HepG2 (cell line): Measurements from ENCODE around the gene SUN1. TPM values are rescaled to one million over a fixed set of nuclear protein-coding genes. Genes with fewer than 3 reads are reported as not detected.

ENCODE experiments used
- ATAC-seq: fragments of 200-7000 bp; cut with Tn5 transposase; 3 replicates; pipeline ENCODE4 v1.9.1; 2020; ENCODE audit warnings: mild to moderate bottlenecking, moderate library complexity
- BruUV-seq: library from RNA; stranded (reverse); fragments of 400-500 nt; replicated peaks from 2 replicates; lab custom pipeline; 2021; lab: Mats Ljungman, UMichigan
- CTCF ChIA-PET: fragments of 300-600 bp; formaldehyde crosslinking; extraction: SDS; loops from one replicate; lab custom pipeline; 2021; ENCODE audit warnings: low total read pairs, inconsistent platforms, low intra/inter-chr PET ratio; lab: Yijun Ruan, JAX
- POLR2A ChIA-PET: fragments of 350-600 bp; sonication (Branson Sonifier 250); formaldehyde crosslinking; loops from one replicate; lab custom pipeline; 2020; ENCODE audit warnings: antibody characterized with exemption, inconsistent platforms; lab: Yijun Ruan, JAX
- DNase-seq: peaks from one replicate; pipeline ENCODE4 v3.0.0-alpha.2; 2015; ENCODE audit warnings: low spot score
- FAIRE-seq: peaks from 3 replicates; lab custom pipeline; 2011; peaks lifted over from hg19 to GRCh38; lab: Jason Lieb, UNC
- H2AFZ ChIP-seq: one replicate; pipeline ENCODE4 v1.6.1; 2011; ENCODE audit warnings: low read length, inconsistent platforms
- H3K27ac ChIP-seq: fragments of 300-600 bp; 3 replicates; pipeline ENCODE4 v1.8.0; 2011; ENCODE audit warnings: mixed run types, mild to moderate bottlenecking, mixed read lengths, low read length, inconsistent platforms; ENCODE audit not compliant: insufficient read depth; ENCODE audit errors: extremely low read length
- H3K27me3 ChIP-seq, 2 experiments: fragments of 200-600 bp in 1 of 2; 2 replicates in 1 of 2; 3 replicates in 1 of 2; pipeline versions ENCODE4 v1.6.0 to v1.8.0; 2011; ENCODE audit warnings: low read length in 2 of 2, mild to moderate bottlenecking in 2 of 2, moderate library complexity in 2 of 2, inconsistent platforms in 1 of 2; ENCODE audit not compliant: insufficient read depth in 2 of 2, control insufficient read depth in 1 of 2
- H3K36me3 ChIP-seq, 2 experiments: fragments of 200-600 bp in 1 of 2; replicated peaks in 1 of 2; 2 replicates in 1 of 2; 3 replicates in 1 of 2; pipeline versions ENCODE4 v1.5.1 to v1.8.0; 2011; ENCODE audit warnings: low read length in 2 of 2, inconsistent platforms in 1 of 2; ENCODE audit not compliant: insufficient read depth in 2 of 2, control insufficient read depth in 1 of 2
- H3K4me1 ChIP-seq: 2 replicates; pipeline ENCODE4 v1.5.1; 2012; ENCODE audit warnings: low read length, inconsistent platforms; ENCODE audit not compliant: insufficient read depth
- H3K4me2 ChIP-seq: 2 replicates; pipeline ENCODE4 v1.6.0; 2011; ENCODE audit warnings: low read depth, low read length, inconsistent platforms
- H3K4me3 ChIP-seq, 3 experiments: fragments of 200-600 bp in 1 of 3; sonication (generic), shearing (Covaris generic) in 1 of 3; replicated peaks in 1 of 3; 2 replicates each; pipeline ENCODE4 v1.5.1; 2011 to 2016; ENCODE audit warnings: low read length in 3 of 3, inconsistent platforms in 2 of 3, low read depth in 2 of 3, mild to moderate bottlenecking in 2 of 3, control low read depth in 1 of 3, mixed read lengths in 1 of 3; ENCODE audit not compliant: insufficient read depth in 1 of 3
- H3K79me2 ChIP-seq: one replicate; pipeline ENCODE4 v1.6.1; 2011; ENCODE audit warnings: low read length, inconsistent platforms; ENCODE audit not compliant: insufficient read depth
- H3K9ac ChIP-seq: 2 replicates; pipeline ENCODE4 v1.6.0; 2011; ENCODE audit warnings: mild to moderate bottlenecking, low read depth, low read length, inconsistent platforms; ENCODE audit not compliant: insufficient read depth
- H3K9me3 ChIP-seq: 2 replicates; pipeline ENCODE4 v1.5.1; 2012; ENCODE audit warnings: mild to moderate bottlenecking, low read length
- H4K20me1 ChIP-seq: 2 replicates; pipeline ENCODE4 v1.6.0; 2011; ENCODE audit warnings: inconsistent platforms, mild to moderate bottlenecking, low read length, moderate library complexity; ENCODE audit not compliant: insufficient read depth
- FOXP1 ChIP-seq, 2 experiments: fragments of 450-650 bp in 1 of 2; IDR thresholded peaks; 2 replicates each; pipeline ENCODE4 v1.6.1; 2017 to 2018; ENCODE audit warnings: antibody characterized with exemption in 1 of 2
- PCBP2 ChIP-seq: fragments of 200-400 bp; formaldehyde crosslinking; optimal IDR thresholded peaks from 2 replicates; pipeline ENCODE3; 2018; ENCODE audit warnings: low read length, low read depth; ENCODE audit not compliant: poor library complexity, severe bottlenecking
- TOE1 ChIP-seq: sonication (generic); formaldehyde crosslinking; IDR thresholded peaks from 2 replicates; pipeline ENCODE4 v1.4.0; 2020; ENCODE audit warnings: mild to moderate bottlenecking, missing genetic modification reagents
- ZNF253 ChIP-seq: sonication (generic); formaldehyde crosslinking; IDR thresholded peaks from 2 replicates; pipeline ENCODE4 v1.8.0; 2022; ENCODE audit warnings: mild to moderate bottlenecking, missing genetic modification reagents, borderline replicate concordance
- ZNF792 ChIP-seq: IDR thresholded peaks from 2 replicates; pipeline ENCODE4 v1.6.1; 2016
- WGBS: methylation state at CpG from one replicate; pipeline ENCODE4 v1.1.6; 2017; ENCODE audit warnings: low lambda C conversion rate; 5-methylcytosine and 5-hydroxymethylcytosine counted together
- in situ Hi-C: cut with HindIII; loops from 2 replicates; pipeline ENCODE4 v1.10.0; 2017; ENCODE audit warnings: low pct_unique_long_range_greater_than_20kb; ENCODE audit not compliant: extremely low pct_ligation_motif_present
- intact Hi-C: fragments of 100-400 bp; cut with micrococcal nuclease; formaldehyde crosslinking; loops from one replicate; pipeline ENCODE4 v1.10.0; 2022; ENCODE audit not compliant: unreplicated experiment
- polyA plus RNA-seq, 8 experiments: library from polyadenylated mRNA; depleted of rRNA in 3 of 8; stranded (reverse) in 7 of 8; unstranded in 1 of 8; fragments of >200 nt; fragmentation: Illumina TruSeq in 4 of 8; extraction: Trizol in 4 of 8; gene quantifications; 2 replicates each; pipeline versions ENCODE4 v1.2.1 to v1.2.3, GENCODE V29; 2011 to 2016; ENCODE audit warnings: low read depth in 4 of 8, missing spikeins in 1 of 8, mixed read lengths in 1 of 8; ENCODE audit not compliant: insufficient read depth in 1 of 8
- total RNA-seq, 5 experiments: library from RNA; depleted of rRNA; stranded (reverse); fragments of >200 nt; fragmentation: Illumina TruSeq; extraction: Trizol; gene quantifications; 2 replicates each; pipeline ENCODE4 v1.2.3, GENCODE V29; 2016; ENCODE audit warnings: low read depth in 1 of 5

SUN1 gene
- total and polyA plus RNA-seq, 2 of the 13 experiments (the other 11 are each of a cell fraction or from before 2014, with no cell fraction given): 47.0 to 126 TPM

DNA sequence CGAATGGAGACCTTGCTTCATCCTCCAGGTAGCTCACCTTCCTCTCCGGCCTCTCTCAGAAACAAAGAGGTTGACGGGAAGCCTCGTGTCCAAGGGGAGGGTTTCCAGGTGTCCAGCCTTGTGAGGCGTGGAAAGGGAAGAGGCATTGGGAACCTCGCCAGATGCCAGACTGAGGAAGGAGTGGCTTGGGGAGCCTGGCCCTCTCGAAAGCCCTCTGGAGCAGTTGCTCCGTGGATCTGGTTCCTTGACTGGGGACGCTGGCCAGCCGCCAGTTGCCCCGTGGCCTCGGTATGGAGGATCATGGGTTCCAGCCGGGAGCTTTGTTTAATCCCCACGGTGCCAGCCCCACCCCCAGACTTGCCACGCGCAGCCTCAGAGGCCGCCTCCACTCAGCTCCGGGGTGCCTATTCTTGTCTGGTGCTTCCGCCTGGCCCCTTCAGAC is 30.3 kb upstream of the SUN1 start:
- H3K9ac ChIP-seq: no peak overlapping the region
- no peaks in the 10 kb centered on the region for H3K27me3 ChIP-seq
- no peak overlapping the region for H3K4me2 ChIP-seq
- H3K9me3 ChIP-seq: no peaks in the 10 kb centered on the region
- no peaks in the 10 kb centered on the region for H3K79me2 ChIP-seq
- WGBS: 85% methylated on average over 15 of the region's 19 CpGs
- no peak overlapping the region for H3K4me3 ChIP-seq
- TF ChIP-seq ZNF253: no peak
- in situ Hi-C loops: no loop called here
- DNase-seq (no peak), ATAC-seq (no peak), FAIRE-seq (no peak)
- peaks cover 8% of the 10 kb centered on the region for H3K4me1 ChIP-seq
- H2AFZ ChIP-seq: no peak overlapping the region
- intact Hi-C loops: no loop called here
- BruUV-seq: no TSS peak
- no peaks in the 10 kb centered on the region for H3K36me3 ChIP-seq
- no peaks in the 10 kb centered on the region for H4K20me1 ChIP-seq
- ChIA-PET POLR2A (no interaction called here), CTCF (no interaction called here)
- H3K27ac ChIP-seq: no peak overlapping the region

DNA sequence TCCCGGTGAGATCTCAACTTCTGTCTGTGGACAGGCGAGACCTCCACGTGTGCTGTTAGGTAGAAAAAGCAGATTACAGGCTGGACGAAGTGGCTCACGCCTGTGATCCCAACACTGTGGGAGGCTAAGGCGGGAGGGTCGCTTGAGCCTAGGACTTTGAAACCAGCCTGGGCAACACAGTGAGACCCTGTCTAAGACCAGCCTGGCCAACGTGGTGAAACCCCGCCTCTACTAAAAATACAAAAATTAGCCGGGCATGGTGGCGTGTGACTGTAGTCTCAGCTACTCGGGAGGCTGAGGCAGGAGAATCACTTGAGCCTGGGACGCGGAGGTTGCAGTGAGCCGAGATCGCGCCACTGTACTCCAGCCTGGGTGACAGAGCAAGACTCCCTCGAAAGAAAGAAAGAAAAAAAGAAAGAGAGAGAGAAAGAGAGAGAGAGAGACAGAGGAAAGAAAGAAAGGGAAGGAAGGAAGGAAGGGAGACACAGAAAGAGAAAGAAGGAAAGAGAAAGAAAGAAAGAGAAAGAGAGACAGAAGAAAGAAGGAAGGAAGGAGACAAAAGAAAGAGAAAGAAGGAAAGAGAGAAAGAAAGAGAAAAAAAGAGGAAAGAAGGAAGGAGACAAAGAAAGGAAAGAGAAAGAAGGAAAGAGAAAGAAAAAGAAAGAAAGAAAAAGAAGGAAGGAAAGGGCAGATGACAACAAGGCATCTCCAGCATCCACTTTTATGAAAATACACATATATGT is 29.6 kb upstream of the SUN1 start:
- no peak overlapping the region for H3K9ac ChIP-seq
- no peak for ATAC-seq
- WGBS: 90% methylated on average over 18 of the region's 18 CpGs

More for the DNA sequence above, 29.6 kb upstream of the SUN1 start:
- Histone ChIP-seq H4K20me1 (no peaks in the 10 kb centered on the region), H2AFZ (no peak overlapping the region), H3K4me1 (peaks cover 8% of the 10 kb centered on the region)
- in situ Hi-C loops: no loop called here
- FAIRE-seq: no peak
- peak; percentile 16; the same call in 1 of the 2 replicates for TF ChIP-seq FOXP1 (IDR thresholded peaks at IDR 0.05)
- no peak for TF ChIP-seq FOXP1 (CRISPR knock-in tag; IDR thresholded peaks at IDR 0.05)
- TF ChIP-seq TOE1 (CRISPR knock-in tag): no peak
- TF ChIP-seq PCBP2: no peak
- no peak for TF ChIP-seq ZNF792
- TF ChIP-seq, all 625 proteins: peak for 1
- no peaks in the 10 kb centered on the region for H3K9me3 ChIP-seq
- ChIA-PET CTCF (no interaction called here), POLR2A (no interaction called here)
- no peaks in the 10 kb centered on the region for H3K27me3 ChIP-seq
- intact Hi-C loops: no loop called here
- no peaks in the 10 kb centered on the region for H3K79me2 ChIP-seq
- no peaks in the 10 kb centered on the region for H3K36me3 ChIP-seq
- BruUV-seq: no TSS peak
- no peak overlapping the region for H3K4me2 ChIP-seq
- no peak overlapping the region for H3K27ac ChIP-seq
- no peak overlapping the region for H3K4me3 ChIP-seq
- no peak for DNase-seq
